Fibroblast of skin of right quadriceps (primary cell): ENCODE results near the gene NAGPA.

Experiments used
- DNase-seq: peaks from one replicate; pipeline ENCODE4 v3.0.0-alpha.2; 2013

Gene NAGPA

DNA sequence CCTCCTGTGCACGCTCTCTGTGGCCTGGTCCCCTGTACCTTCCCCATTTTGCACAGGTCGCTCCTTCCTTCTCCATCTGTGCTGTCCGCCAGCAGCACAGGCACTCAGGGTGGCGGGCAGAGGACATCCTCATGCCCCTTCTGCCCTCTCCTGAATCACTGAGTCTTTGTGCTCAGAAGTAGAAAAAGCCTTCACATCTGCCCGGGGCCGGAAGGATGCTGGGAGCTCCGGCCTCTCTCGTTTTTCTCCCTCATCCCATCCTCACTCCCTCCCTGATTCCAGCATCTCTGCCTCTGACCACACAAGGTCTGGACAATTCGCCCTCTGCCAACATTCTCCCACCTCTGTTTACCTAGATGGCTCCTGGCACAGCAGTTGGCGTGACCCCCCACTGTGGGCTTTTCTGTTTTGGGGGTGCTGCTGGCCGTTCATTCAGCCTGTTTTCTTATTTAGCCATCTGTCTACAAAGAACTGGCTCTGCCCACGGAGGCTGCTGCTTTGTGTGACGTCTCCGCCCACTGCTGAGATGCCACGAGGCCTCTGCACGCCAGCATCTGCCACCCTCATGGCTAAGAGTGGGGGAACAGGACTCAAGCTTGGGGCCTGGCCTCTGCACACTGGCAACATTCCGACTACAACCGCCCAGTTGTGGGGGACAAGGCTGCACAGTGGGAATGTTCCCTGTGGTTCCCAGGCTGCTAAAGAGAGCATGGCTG is 38.9 kb downstream of the NAGPA start:
- DNase-seq, result no peak

GRCh38 chr16:4991754-4992153 is 42.0 kb downstream of the NAGPA start:
- DNase-seq, result no peak

GRCh38 chr16:4990415-4990814 is 43.3 kb downstream of the NAGPA start:
- DNase-seq, result no peak

GRCh38 chr16:4989391-4990006 is 44.2 kb downstream of the NAGPA start:
- DNase-seq, result no peak

DNA sequence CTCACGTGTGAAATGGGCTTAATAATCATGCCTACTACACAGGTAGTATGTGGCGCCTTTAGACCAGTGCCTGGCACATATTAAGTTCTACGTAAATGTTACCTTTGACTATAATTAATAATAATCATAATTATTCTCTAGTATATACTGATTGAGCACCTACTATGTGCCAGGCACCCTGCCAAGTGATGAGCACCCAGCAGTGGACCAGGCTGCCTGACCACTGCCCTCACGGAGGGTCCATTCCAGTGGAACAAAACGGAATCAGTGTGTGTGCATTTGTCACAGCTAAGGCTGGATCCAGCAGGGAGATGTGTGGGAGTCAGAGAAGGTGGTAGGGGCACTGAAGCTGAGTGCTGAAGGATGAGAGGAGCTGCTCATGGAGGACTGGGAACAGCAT is 45.1 kb downstream of the NAGPA start:
- no peak for DNase-seq

DNA sequence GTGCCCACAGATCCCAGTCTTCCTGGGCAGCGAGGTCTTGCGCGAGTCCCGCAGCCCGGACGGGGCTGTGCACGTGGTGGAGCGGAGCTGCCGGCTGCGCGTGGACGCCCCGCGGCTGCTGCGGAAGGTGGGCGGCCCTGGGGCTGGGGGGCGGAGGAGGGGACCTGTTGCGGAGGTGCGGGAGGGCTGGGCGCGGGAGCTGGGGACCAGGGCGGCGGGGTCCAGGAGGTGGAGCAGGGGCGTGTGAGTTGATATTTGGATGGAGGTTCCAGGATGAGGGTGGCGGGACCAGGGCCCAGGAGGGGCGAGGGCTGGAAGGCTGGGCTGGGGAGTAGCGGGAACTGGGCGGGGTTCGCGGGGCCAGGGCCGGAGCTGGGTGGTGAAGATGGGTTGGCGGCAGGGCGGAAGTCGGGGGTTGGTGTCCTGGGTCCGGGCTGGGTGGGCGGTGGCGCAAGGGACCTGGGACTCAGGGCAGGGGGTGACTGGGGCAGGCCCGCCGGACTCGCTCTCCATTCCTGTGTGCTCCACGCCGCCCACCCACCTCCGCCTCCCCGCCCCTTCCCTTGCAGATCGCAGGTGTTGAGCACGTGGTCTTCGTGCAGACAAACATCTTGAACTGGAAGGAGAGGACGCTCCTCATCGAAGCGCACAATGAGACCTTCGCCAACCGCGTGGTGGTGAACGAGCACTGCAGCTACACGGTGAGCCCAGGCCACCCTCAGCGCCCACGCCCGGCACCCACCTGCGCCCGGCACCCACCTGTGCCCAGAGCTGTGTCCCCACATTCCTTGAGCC is 46.0 kb downstream of the NAGPA start:
- DNase-seq, result no peak

DNA sequence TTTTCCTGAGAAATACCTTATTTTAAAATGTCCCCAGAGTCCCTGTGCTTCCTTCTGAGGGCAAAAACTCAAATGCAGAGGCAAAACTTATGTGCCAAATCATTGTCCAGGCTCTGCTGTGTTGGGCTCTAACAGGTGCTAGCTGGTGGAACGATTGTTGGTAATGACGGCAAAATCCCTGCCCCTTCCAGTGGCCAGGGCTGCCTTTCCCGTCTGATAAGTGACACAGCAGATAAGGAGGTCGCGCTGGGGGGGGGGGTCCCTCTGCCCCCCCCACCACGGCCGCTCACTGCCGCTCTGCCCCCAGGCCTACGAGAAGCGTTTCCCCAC is 46.5 kb downstream of the NAGPA start:
- DNase-seq, result no peak

DNA sequence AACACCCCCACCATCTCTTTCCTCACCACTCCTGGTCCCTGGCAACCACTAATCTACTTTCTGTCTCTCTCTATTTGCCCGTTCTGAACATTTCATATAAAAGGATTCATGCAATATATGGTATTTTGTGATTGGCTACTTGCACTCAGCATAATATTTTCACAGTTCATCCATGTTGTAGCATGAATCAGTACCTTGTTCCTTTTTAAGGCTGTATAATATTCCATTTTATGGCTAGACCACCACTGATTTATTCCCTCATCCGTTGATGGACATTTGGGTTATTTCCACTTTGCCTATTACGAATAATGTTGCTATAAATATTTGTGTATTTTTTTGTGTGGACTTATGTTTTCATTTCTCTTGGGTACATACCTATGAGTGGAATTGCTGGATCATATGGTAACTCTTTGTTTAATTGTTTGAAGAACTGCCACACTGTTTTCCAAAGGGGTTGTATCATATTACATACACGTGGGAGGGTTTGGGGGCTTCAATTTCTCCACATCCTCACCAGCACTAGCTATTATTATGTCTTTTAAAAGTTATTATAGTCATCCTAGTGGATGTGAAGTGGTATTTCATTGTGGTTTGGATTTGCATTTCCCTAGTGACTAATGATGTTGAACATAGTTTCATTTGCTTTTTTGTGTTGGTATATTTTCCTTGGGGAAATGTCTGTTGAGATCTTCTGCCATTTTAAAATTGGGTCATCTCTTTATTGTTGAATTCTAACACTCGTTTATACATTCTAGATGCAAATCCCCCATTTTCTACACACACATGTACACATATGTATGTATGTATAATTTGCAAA is 49.4 kb downstream of the NAGPA start:
- DNase-seq, result no peak

DNA sequence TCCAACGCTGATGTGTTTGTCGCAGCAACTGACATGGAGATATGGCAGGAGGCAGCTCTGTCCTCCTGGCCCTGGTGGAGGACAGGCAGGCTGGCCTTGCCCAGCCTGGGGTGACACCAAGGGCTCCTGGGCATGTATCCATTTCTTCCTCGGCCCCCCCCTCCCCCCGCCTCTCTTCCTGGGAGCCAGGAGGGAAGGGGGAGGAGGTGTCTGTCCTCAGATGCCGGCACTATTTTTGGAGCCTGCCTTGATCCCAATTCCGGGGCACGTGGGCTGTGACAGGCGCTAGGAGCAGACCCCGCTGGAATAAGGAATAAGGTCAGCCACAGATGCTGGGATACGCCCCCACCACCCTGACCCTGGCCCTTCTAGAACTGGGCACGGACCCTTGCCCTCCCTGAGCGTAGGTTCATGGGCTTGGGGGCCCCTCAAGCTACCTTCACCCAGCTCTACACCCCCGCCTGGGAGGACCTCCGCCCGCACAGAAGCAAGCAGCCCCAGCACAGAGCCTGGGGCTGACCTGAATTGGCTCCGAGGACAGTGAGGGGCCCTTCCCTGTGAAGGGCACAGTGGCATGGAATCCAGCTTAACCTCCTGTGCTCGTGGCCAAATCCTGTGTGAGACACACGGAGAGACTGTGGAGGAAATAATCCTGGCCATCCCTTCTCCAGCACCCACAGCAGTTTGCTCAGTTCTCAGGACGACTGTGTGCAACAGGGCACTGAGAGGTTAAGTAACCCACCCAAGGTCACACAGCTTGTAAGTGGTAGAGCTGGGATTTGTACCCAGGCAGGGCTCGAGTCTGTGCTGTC is 51.5 kb downstream of the NAGPA start:
- no peak for DNase-seq

DNA sequence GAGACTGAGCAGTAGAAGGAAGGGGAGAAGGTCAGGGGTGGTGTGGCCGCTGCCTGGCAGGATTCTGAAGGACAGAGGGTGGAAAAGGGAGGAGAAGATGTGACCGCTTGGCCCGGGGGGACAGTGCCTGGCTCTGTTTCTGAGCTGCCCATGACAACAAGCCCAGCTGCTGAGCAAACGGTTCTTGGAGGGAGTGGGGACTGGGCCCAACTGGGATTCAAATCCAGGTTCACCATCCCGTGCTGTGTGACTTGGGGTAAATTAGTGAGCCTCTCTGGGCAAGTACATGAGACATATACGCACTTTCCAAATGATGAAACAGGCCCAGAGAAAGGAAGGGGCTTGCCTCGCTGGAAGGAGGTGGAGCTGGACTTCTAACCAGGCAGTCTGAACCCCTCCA is 52.3 kb downstream of the NAGPA start:
- DNase-seq, result no peak

DNA sequence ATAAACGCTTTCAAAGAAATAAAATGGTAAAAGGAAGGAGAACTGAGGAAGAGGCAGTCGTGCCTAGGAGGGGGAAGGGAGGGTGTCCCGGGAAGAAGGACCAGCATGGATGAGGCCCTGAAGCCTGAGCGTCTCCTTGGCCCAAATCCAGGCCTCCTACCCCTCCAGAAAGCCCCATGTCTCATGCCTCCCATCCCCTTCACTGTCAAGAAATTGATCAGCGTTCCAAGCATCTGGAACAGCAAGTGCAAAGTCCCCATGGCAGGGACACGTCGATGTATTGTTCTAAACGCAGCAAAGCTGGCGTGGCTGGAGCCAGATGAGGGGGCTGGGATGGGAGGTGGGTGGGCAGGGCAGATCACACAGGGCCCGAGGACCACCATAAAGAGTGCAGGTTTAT is 53.0 kb downstream of the NAGPA start:
- DNase-seq, result no peak

DNA sequence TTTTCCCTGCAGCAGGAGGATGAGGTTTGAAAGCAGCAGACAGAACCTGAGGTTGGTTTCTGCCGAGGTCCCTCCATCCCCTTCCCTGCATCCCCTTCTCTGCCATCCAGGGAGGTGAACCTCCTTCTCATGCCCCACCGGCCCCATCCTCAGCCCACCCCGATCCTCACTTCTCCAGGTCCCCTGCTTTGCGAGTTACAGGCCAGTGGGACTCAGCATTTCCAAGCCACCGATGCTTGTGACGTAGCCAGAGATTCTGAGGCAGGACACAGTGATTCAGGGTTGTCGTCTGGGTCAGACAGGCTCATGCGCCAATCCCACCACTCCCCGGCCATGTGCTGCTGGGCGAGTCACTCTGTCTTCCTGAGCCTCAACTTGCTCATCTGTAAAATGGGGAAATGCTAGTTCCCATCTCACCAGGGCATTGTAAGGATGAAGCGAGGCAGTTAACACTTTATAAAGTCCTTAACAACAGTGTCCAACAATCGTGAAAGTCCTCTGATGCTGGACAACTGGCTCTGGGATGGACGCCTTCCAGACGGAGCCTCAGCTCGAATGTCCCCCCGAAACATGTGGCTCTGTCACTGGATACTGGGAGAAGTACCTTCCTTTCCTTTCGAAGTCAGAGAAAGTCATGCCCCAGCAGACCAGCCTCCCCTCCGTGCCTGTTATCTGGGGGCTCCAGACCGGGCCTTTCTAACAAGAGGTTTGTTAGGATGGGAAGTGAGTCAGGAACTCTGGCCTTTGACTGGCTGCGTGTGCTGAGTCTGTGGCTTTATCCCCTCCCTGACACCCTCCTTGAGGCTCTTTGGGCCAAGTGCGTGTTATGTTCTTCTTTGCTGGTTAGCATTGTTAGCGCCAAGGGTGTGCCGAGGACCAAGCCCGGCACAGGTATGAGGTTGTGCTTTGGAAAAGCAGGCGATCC is 53.7 kb downstream of the NAGPA start:
- DNase-seq, result no peak

DNA sequence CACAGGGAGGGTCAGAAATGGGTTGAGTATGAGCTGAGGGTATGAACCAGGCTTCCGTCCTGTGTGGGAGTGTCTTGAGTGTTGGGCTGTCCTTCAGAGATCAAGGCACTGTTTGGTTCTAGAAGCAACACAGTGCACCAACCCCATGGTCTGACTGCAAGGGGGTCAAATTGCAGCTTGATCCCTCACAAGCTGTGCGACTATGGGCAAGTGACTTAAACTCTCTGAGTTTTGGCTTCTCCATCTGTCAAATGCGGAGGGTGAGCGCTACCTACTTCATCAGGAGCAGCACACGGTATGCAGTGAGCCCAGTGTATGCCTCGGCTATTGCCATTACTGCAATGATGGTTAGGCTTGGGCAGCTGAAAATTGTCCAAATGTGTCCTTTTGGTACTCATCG is 54.6 kb downstream of the NAGPA start:
- DNase-seq, result no peak

DNA sequence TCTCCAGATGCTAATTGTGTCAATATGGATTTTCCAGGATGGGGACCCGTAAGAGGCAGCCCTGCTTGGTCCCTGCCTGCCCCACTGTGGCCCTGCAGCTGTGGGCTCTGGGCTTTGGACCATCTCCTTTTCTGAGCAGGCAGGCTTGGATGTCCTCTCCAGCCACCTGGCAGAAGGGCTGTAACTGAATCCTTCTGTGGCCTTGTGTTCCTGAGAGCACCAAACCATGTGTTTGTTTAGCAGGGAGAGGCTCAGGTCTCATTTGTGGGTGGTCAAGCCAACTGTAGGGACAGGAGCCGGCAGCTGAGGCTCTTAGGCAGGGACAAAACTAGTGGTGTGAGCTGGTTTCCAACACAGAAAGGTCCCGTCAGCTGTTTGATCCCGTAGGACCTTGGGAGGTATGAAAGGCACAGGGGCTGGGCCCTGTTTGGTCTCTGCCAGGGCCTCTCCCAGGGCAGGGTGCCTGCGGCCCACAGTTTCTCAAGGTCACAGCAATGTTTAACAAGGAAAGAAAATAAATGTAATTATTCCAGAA is 57.1 kb downstream of the NAGPA start:
- DNase-seq, result no peak

DNA sequence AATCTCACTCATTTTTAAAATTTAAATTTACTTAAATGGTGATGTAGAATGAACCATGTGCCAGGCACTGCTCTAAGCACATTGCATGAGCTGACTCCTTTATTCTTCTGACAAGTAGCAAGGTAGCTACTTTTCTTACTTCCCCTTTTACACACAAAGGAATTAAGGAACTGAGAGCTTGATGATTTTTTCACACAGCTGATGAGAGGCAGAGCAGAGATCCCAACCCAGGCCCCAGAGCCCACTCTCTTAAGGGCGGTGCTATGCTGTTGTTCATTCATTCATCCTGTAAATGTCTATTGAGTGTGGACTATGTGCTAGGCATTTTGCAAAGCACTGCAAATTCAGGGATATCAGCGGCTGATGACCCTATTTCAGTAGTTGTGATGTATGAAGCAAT is 57.7 kb downstream of the NAGPA start:
- DNase-seq, result no peak
